BJ (cell line): ENCODE data around the gene TIGD3. TPM values are rescaled to one million over a fixed set of nuclear protein-coding genes. Genes with fewer than 3 reads are reported as not detected.

Experiments
- CTCF ChIA-PET: fragments of 350-600 bp; formaldehyde crosslinking; extraction: SDS; loops from one replicate; lab custom pipeline; 2021; ENCODE audit warnings: antibody characterized with exemption, inconsistent platforms; lab: Yijun Ruan, JAX
- POLR2A ChIA-PET: fragments of 300-600 bp; sonication (Branson Sonifier 250); formaldehyde crosslinking; extraction: SDS; loops from one replicate; lab custom pipeline; 2021; ENCODE audit warnings: antibody characterized with exemption; lab: Charles Lee
- DNase-seq: peaks from one replicate; pipeline ENCODE4 v3.0.0-alpha.2; 2011; ENCODE audit warnings: low read depth
- H3K27me3 ChIP-seq: 2 replicates; pipeline ENCODE4 v1.6.0; 2011; ENCODE audit warnings: low read length; ENCODE audit not compliant: control insufficient read depth, insufficient read depth
- H3K36me3 ChIP-seq: 2 replicates; pipeline ENCODE4 v1.5.1; 2011; ENCODE audit warnings: low read length; ENCODE audit not compliant: control insufficient read depth, insufficient read depth
- H3K4me3 ChIP-seq: 2 replicates; pipeline ENCODE4 v1.5.1; 2011; ENCODE audit warnings: low read depth, mild to moderate bottlenecking, control low read depth, low read length
- CTCF ChIP-seq: IDR thresholded peaks from 2 replicates; pipeline ENCODE4 v1.5.1; 2011; ENCODE audit warnings: low read depth, mild to moderate bottlenecking, control low read depth, inconsistent platforms, low read length, moderate library complexity; ENCODE audit not compliant: insufficient read depth
- polyA plus RNA-seq: library from polyadenylated mRNA; depleted of rRNA; stranded (reverse); fragments of >200 nt; gene quantifications from 2 replicates; pipeline ENCODE4 v1.2.3, GENCODE V29; 2011

The TIGD3 gene
- polyA plus RNA-seq, 1 experiment, result 0.06 TPM

- no peak for DNase-seq
- POLR2A ChIA-PET, result no interaction called here
- CTCF ChIA-PET, result interaction anchor here (0.6 to 3.4 kb wide), 5 partner anchors 12 to 278 kb away, joined by 3 to 29 read pairs (median 3); no protein-coding TSS in a partner anchor
- no peak for TF ChIP-seq CTCF
- H3K36me3 ChIP-seq, result peaks cover 20% of the 10 kb centered on the region
- no peaks in the 10 kb centered on the region for H3K27me3 ChIP-seq
- H3K4me3 ChIP-seq, result no peak overlapping the region
Observed at GRCh38 chr11:65388731-65389130, 34.2 kb downstream of the TIGD3 start.

- ChIA-PET CTCF (interaction anchor here (1.3 to 3.4 kb wide), 5 partner anchors 17 to 27 kb away, joined by 4 to 29 read pairs (median 4); no protein-coding TSS in a partner anchor), POLR2A (no interaction called here)
- Histone ChIP-seq H3K36me3 (peaks cover 24% of the 10 kb centered on the region), H3K27me3 (no peaks in the 10 kb centered on the region), H3K4me3 (no peak overlapping the region)
- TF ChIP-seq CTCF, result no peak
- DNase-seq, result no peak
Observed at GRCh38 chr11:65389294-65389980, 34.9 kb downstream of the TIGD3 start.

GRCh38 chr11:65390099-65390941, 35.8 kb downstream of the TIGD3 start:
- peak overlapping the region; percentile 22 for H3K4me3 ChIP-seq
- peaks cover 25% of the 10 kb centered on the region for H3K36me3 ChIP-seq
- ChIA-PET POLR2A (interaction anchor here (0.6 to 1.2 kb wide), 3 partner anchors 26 to 118 kb away, joined by 4 to 9 read pairs (median 5); no protein-coding TSS in a partner anchor), CTCF (interaction anchor here (0.7 to 2.5 kb wide), 8 partner anchors 8 to 120 kb away, joined by 3 to 15 read pairs (median 4); partner anchors contain the start of gene NEAT1)
- TF ChIP-seq CTCF, result no peak
- no peak for DNase-seq
- no peaks in the 10 kb centered on the region for H3K27me3 ChIP-seq

- ChIA-PET CTCF (interaction anchor here (0.9 to 2.5 kb wide), 7 partner anchors 9 to 119 kb away, joined by 3 to 15 read pairs (median 4); partner anchors contain the start of gene SLC25A45), POLR2A (interaction anchor here (0.5 to 1.2 kb wide), 6 partner anchors 25 to 126 kb away, joined by 3 to 9 read pairs (median 4); no protein-coding TSS in a partner anchor)
- Histone ChIP-seq H3K27me3 (no peaks in the 10 kb centered on the region), H3K36me3 (peaks cover 29% of the 10 kb centered on the region), H3K4me3 (peak overlapping the region; percentile 1; the same call in 1 of the 2 replicates)
- TF ChIP-seq CTCF, result 0 out of 2 replicates have a peak, but pooled peaks have one; percentile 19
- no peak for DNase-seq
Observed at GRCh38 chr11:65390996-65391395, 36.4 kb downstream of the TIGD3 start.
